Neuronal stem cell (in vitro differentiated cells): ENCODE data around the gene STRIP2.

ENCODE experiments used
- DNase-seq: peaks from one replicate; pipeline ENCODE4 v3.0.0-alpha.2; 2013; ENCODE audit warnings: low spot score
- H2AFZ ChIP-seq: one replicate; pipeline ENCODE4 v1.6.1; 2013; ENCODE audit warnings: mild to moderate bottlenecking, low read length, inconsistent platforms
- H2AK5ac ChIP-seq: 2 replicates; pipeline ENCODE4 v1.6.1; 2013; ENCODE audit warnings: low read depth, mild to moderate bottlenecking, inconsistent platforms, low read length, moderate library complexity, mixed read lengths
- H2BK120ac ChIP-seq: 2 replicates; pipeline ENCODE4 v1.6.1; 2013; ENCODE audit warnings: low read depth, mild to moderate bottlenecking, inconsistent platforms, low read length, moderate library complexity, mixed read lengths
- H2BK12ac ChIP-seq: one replicate; pipeline ENCODE4 v1.6.1; 2013; ENCODE audit warnings: low read length, inconsistent platforms
- H2BK15ac ChIP-seq: 2 replicates; pipeline ENCODE4 v1.6.1; 2013; ENCODE audit warnings: mild to moderate bottlenecking, low read length, inconsistent platforms, mixed read lengths
- H2BK5ac ChIP-seq: one replicate; pipeline ENCODE4 v1.6.1; 2013; ENCODE audit warnings: inconsistent platforms, mild to moderate bottlenecking, low read length, moderate library complexity
- H3K14ac ChIP-seq: one replicate; pipeline ENCODE4 v1.6.1; 2013; ENCODE audit warnings: low read length, inconsistent platforms
- H3K18ac ChIP-seq: 2 replicates; pipeline ENCODE4 v1.6.1; 2013; ENCODE audit warnings: low read length, inconsistent platforms
- H3K23ac ChIP-seq: 2 replicates; pipeline ENCODE4 v1.6.1; 2013; ENCODE audit warnings: low read depth, mild to moderate bottlenecking, mixed read lengths, low read length, inconsistent platforms; ENCODE audit not compliant: poor library complexity
- H3K27ac ChIP-seq: replicated peaks from 3 replicates; pipeline ENCODE4 v1.5.1; 2013; ENCODE audit warnings: low read length, inconsistent platforms
- H3K27me3 ChIP-seq, 3 experiments: 2 replicates each; pipeline ENCODE4 v1.6.1; 2013; ENCODE audit warnings: low read length in 3 of 3, mild to moderate bottlenecking in 2 of 3, inconsistent platforms in 1 of 3, low read depth in 1 of 3, mixed read lengths in 1 of 3, moderate library complexity in 1 of 3; ENCODE audit not compliant: control insufficient read depth in 3 of 3, insufficient read depth in 3 of 3
- H3K36me3 ChIP-seq, 2 donors: replicated peaks in 1 of 2; 2 replicates each; pipeline ENCODE4 v1.6.1; 2013; ENCODE audit warnings: low read length in 2 of 2; ENCODE audit not compliant: control insufficient read depth in 2 of 2, insufficient read depth in 2 of 2
- H3K4ac ChIP-seq: 2 replicates; pipeline ENCODE4 v1.6.1; 2013; ENCODE audit warnings: inconsistent platforms, mild to moderate bottlenecking, low read length, moderate library complexity
- H3K4me1 ChIP-seq, 2 donors: 1 replicate in 1 of 2; 2 replicates in 1 of 2; pipeline ENCODE4 v1.6.1; 2013; ENCODE audit warnings: low read length in 2 of 2, low read depth in 1 of 2; ENCODE audit not compliant: control insufficient read depth in 2 of 2, insufficient read depth in 1 of 2
- H3K4me2 ChIP-seq: one replicate; pipeline ENCODE4 v1.6.1; 2013; ENCODE audit warnings: mild to moderate bottlenecking, low read length, inconsistent platforms; ENCODE audit not compliant: insufficient read depth, poor library complexity, severe bottlenecking
- H3K4me3 ChIP-seq, 2 donors: 2 replicates each; pipeline ENCODE4 v1.5.1; 2013; ENCODE audit warnings: low read length in 2 of 2, mild to moderate bottlenecking in 2 of 2, inconsistent platforms in 1 of 2, moderate library complexity in 1 of 2
- H3K79me1 ChIP-seq: one replicate; pipeline ENCODE4 v1.6.1; 2013; ENCODE audit warnings: low read depth, mild to moderate bottlenecking, inconsistent platforms, low read length, moderate library complexity
- H3K9ac ChIP-seq: one replicate; pipeline ENCODE4 v1.6.1; 2013; ENCODE audit warnings: mild to moderate bottlenecking, low read depth, low read length, inconsistent platforms; ENCODE audit not compliant: poor library complexity
- H3K9me3 ChIP-seq, 2 donors: replicated peaks in 1 of 2; 2 replicates each; pipeline versions ENCODE3 to v1.6.1; 2013; ENCODE audit warnings: low read length in 2 of 2, mild to moderate bottlenecking in 2 of 2, inconsistent platforms in 1 of 2, low read depth in 1 of 2, mixed read lengths in 1 of 2, moderate library complexity in 1 of 2; ENCODE audit not compliant: control insufficient read depth in 2 of 2, insufficient read depth in 1 of 2
- H4K8ac ChIP-seq: one replicate; pipeline ENCODE4 v1.6.1; 2013; ENCODE audit warnings: low read depth, mild to moderate bottlenecking, inconsistent platforms, low read length, moderate library complexity
- H4K91ac ChIP-seq: one replicate; pipeline ENCODE4 v1.6.1; 2013; ENCODE audit warnings: low read length, low read depth, mild to moderate bottlenecking, inconsistent platforms; ENCODE audit not compliant: poor library complexity
- WGBS, 2 donors: extraction: QIAGEN DNeasy Blood & Tissue Kit; methylation state at CpG; one replicate each; pipeline ENCODE4 v1.1.7; 2013; ENCODE audit warnings: missing lambda C conversion rate in 2 of 2, mixed read lengths in 1 of 2; ENCODE audit not compliant: insufficient read length in 2 of 2, insufficient replicate concordance in 1 of 2; ENCODE audit errors: extremely low coverage in 2 of 2; 5-methylcytosine and 5-hydroxymethylcytosine counted together

Gene STRIP2

GRCh38 chr7:129512192-129512591 lies 78.0 kb downstream of the STRIP2 start:
- no peak overlapping the region for H4K8ac ChIP-seq
- WGBS, 2 donors: no CpG with 5 or more reads among the region's 8 CpGs
- H2BK120ac ChIP-seq: no peak overlapping the region
- no peak overlapping the region for H2BK5ac ChIP-seq
- no peak overlapping the region for H2AK5ac ChIP-seq
- H3K9me3 ChIP-seq: peaks cover 0 to 1% of the 10 kb centered on the region in 2 donors
- H3K27me3 ChIP-seq: peaks cover 0 to 6% (median 0%) of the 10 kb centered on the region in 3 experiments
- H3K79me1 ChIP-seq: no peaks in the 10 kb centered on the region
- no peaks in the 10 kb centered on the region for H3K36me3 ChIP-seq
- no peak overlapping the region for H3K4me3 ChIP-seq
- no peak overlapping the region for H3K9ac ChIP-seq
- H3K4me2 ChIP-seq: no peak overlapping the region
- H2BK12ac ChIP-seq: no peak overlapping the region
- H3K18ac ChIP-seq: no peak overlapping the region
- DNase-seq: no peak
- no peak overlapping the region for H3K27ac ChIP-seq
- no peak overlapping the region for H3K23ac ChIP-seq
- H3K14ac ChIP-seq: no peak overlapping the region
- peak overlapping the region; percentile 16 for H2AFZ ChIP-seq
- no peak overlapping the region for H4K91ac ChIP-seq
- H3K4me1 ChIP-seq: peaks cover 0 to 2% of the 10 kb centered on the region in 2 donors
- no peak overlapping the region for H3K4ac ChIP-seq
- no peak overlapping the region for H2BK15ac ChIP-seq

GRCh38 chr7:129513546-129513945 lies 79.3 kb downstream of the STRIP2 start:
- WGBS, 2 donors: no CpG with 5 or more reads among the region's 10 CpGs
- Histone ChIP-seq H2BK15ac (no peak overlapping the region), H3K4ac (no peak overlapping the region), H3K9me3 (peaks cover 0 to 1% of the 10 kb centered on the region in 2 donors), H3K18ac (no peak overlapping the region), H2BK12ac (no peak overlapping the region), H3K36me3 (no peaks in the 10 kb centered on the region), H4K91ac (no peak overlapping the region), H3K27me3 (peaks cover 0 to 9% (median 0%) of the 10 kb centered on the region in 3 experiments), H4K8ac (no peak overlapping the region), H3K79me1 (no peaks in the 10 kb centered on the region), H3K4me1 (peaks cover 0 to 2% of the 10 kb centered on the region in 2 donors), H2AFZ (no peak overlapping the region), H3K9ac (no peak overlapping the region), H2AK5ac (no peak overlapping the region), H3K4me3 (no peak overlapping the region), H2BK5ac (no peak overlapping the region), H2BK120ac (no peak overlapping the region), H3K4me2 (no peak overlapping the region), H3K14ac (no peak overlapping the region), H3K23ac (no peak overlapping the region), H3K27ac (no peak overlapping the region)
- no peak for DNase-seq

- Histone ChIP-seq H3K79me1 (no peaks in the 10 kb centered on the region), H2BK120ac (no peak overlapping the region), H3K36me3 (no peaks in the 10 kb centered on the region), H3K23ac (no peak overlapping the region), H2AFZ (no peak overlapping the region), H3K4ac (no peak overlapping the region), H2BK12ac (no peak overlapping the region), H3K18ac (no peak overlapping the region), H3K27ac (no peak overlapping the region), H3K27me3 (peaks cover 0 to 11% (median 0%) of the 10 kb centered on the region in 3 experiments), H3K14ac (no peak overlapping the region), H3K9me3 (peaks cover 0 to 1% of the 10 kb centered on the region in 2 donors), H2BK15ac (no peak overlapping the region), H3K4me3 (no peak overlapping the region), H3K4me2 (no peak overlapping the region), H3K4me1 (peaks cover 0 to 2% of the 10 kb centered on the region in 2 donors), H3K9ac (no peak overlapping the region), H4K8ac (no peak overlapping the region), H4K91ac (no peak overlapping the region), H2BK5ac (no peak overlapping the region), H2AK5ac (no peak overlapping the region)
- WGBS, 2 donors: no CpG with 5 or more reads among the region's 4 CpGs
- DNase-seq: no peak
Observed at GRCh38 chr7:129514683-129515082, 80.5 kb downstream of the STRIP2 start.

- no peak for DNase-seq
- Histone ChIP-seq H3K36me3 (no peaks in the 10 kb centered on the region), H4K8ac (no peak overlapping the region), H2BK5ac (no peak overlapping the region), H4K91ac (no peak overlapping the region), H3K79me1 (no peaks in the 10 kb centered on the region), H3K27me3 (peaks cover 0 to 10% (median 0%) of the 10 kb centered on the region in 3 experiments), H3K4ac (no peak overlapping the region), H3K9me3 (peaks cover 0 to 1% of the 10 kb centered on the region in 2 donors), H3K27ac (no peak overlapping the region), H3K9ac (no peak overlapping the region), H3K18ac (no peak overlapping the region), H2BK120ac (no peak overlapping the region), H2AK5ac (no peak overlapping the region), H2BK12ac (no peak overlapping the region), H3K14ac (no peak overlapping the region), H2BK15ac (no peak overlapping the region), H3K4me1 (peaks cover 0 to 2% of the 10 kb centered on the region in 2 donors), H2AFZ (no peak overlapping the region), H3K23ac (no peak overlapping the region), H3K4me3 (no peak overlapping the region), H3K4me2 (no peak overlapping the region)
- no CpG with 5 or more reads among the region's 4 CpGs for WGBS, 2 donors
Observed at GRCh38 chr7:129515381-129515780, 81.1 kb downstream of the STRIP2 start.
